ENCODE data around the gene RLN3.

RLN3 gene

DNA sequence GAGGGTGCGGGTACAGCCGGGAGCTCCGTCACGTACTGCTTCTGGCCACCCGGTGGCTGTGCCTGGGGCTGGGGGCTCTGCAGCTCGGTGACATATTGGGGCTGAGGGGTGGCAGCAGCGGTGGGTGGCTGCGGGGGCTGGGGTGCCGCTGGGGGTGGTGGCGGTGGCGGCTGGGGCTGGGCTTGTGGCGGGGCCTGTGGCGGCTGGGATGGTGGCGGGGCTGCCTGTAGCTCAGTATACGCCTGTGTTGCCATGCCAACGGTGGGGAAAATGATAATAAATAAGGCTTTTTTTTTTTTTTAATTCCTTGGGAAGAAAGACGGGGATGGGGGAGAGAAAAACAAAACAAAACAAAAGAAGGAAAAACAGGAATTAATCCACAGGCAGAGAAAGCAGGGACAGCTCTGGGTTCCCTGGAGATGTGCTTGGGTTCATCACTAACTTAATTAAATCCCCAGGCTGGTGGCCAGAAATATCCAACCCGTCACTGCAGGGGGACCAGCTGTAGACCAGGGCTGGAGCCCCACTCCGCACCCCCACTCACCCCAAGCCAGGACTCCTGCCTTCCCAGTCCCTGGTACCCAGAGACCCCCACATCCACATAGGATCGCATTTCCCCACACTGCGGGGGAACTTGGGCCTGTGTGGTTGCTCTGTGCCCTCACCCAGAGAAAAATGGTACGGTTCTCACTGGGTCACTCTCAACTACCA, 34.2 kb upstream of the RLN3 start:
- DNase-seq (ENCODE audit: insufficient read length, low spot score) (no peak), FAIRE-seq (no peak)

GRCh38 chr19:13995017-13995728, 32.8 kb upstream of the RLN3 start:
- no peak for FAIRE-seq
- no peak for DNase-seq (ENCODE audit: insufficient read length, low spot score)

- no peak for DNase-seq (ENCODE audit: insufficient read length, low spot score)
- FAIRE-seq: no peak
These were observed 31.8 kb upstream of the RLN3 start for GRCh38 chr19:13995878-13996765.

DNA sequence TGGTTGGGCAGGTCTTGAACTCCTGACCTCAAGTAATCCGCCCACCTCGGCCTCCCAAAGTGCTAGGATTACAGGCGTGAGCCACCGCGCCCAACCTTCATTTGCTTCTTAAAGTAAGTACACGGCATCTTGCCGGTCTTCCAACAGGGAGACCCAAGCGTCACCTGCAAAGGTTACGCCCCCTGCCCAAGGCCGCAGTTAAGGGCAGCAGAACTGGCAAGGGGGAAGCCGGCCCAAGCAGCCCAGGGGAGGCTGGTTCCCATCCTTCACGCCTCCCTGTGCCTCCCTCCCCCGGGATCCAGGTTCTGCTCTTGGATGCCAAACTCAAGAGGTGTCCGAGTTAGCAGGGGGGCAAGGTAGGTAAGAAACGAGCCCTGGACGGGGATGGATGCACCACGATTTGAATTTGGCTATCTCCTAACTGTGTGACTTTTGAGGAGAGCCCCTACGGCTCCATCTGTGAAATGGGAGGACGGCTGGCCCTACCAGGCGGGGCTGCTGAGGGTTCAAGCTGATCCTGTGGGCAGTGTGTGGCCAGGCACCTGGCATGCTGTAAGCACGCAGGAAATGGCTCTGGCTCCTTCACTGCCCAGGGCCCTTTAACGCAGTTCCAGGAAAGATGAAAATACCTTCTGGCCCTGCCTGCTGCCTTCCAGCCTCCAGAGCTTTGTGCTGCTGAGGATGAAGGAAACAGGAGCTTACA, 30.9 kb upstream of the RLN3 start:
- no peak for FAIRE-seq
- no peak for DNase-seq (ENCODE audit: insufficient read length, low spot score)

DNA sequence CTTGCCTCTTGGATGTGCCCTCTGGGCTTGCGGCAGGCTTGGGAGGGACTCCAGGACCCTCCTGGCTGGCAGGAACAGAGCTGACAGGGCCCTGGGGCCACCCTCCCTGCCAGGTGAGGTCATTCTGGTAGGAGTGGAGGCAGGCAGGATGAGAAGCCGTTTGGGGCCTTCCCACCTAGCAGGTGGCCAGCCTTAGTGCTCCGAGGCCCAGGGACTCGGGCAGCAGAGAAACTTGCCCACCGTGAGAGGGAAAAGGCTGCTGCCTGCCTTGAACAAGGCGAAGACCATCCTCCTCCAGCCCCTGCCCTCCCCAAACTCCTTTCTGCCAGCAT, 30.4 kb upstream of the RLN3 start:
- DNase-seq (ENCODE audit: insufficient read length, low spot score) (no peak), FAIRE-seq (no peak)

GRCh38 chr19:13998426-13998825, 29.5 kb upstream of the RLN3 start:
- FAIRE-seq: no peak
- no peak for DNase-seq (ENCODE audit: insufficient read length, low spot score)

DNA sequence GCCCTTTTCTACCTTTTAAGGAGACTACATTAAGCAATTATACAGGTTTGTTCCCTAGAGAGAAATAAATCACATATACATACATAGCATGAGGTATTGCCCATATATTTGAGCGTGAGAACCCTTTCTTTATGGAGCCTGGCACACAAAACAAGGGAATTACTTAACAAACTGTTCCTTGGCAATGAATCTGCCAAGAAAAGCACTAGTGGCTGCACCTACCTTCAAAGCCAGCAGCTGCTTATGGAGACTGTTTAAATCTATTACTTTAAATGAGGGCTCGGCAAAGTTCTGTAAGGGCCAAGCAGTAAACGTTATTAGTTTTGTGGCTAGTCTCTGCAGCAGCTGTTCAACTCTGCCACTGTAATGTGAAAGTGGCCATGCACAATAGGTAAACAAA, 28.9 kb upstream of the RLN3 start:
- no peak for FAIRE-seq
- DNase-seq (ENCODE audit: insufficient read length, low spot score): no peak

DNA sequence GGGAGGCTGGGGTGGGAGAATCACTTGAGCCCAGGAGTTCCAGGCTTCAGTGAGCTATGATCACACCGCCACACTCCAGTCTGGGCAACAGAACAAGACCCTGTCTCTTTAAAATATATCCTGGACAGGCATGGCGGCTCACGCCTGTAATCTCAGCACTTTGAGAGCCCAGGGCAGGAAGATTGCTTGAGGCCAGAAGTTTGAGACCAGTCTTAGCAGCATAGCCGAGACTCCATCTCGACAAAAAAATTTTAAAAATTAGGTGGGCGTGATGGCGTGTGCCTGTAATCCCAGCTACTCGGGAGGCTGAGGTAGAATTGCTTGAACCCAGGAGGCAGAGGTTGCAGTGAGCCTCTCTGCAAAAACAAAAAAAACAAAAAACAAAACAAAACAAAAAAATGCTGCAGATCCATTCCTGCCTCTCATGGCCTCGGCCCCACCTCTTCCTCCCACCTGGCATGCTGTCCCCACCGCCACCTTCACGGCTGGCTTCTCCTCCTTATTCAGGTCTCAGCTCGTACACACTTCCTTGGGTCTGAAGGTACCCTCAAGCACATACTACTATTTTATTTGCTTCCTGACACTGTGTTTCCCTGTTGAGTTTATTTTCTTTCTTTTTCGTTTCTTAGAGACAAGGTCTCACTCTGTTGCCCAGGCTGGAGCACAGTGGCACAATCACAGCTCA, 27.1 kb upstream of the RLN3 start:
- DNase-seq (ENCODE audit: insufficient read length, low spot score): no peak
- FAIRE-seq: no peak

- no peak for DNase-seq (ENCODE audit: insufficient read length, low spot score)
- no peak for FAIRE-seq
These were observed 25.2 kb upstream of the RLN3 start for GRCh38 chr19:14002571-14003250.

GRCh38 chr19:14003251-14004055, 24.5 kb upstream of the RLN3 start:
- DNase-seq (ENCODE audit: insufficient read length, low spot score): no peak
- no peak for FAIRE-seq

- FAIRE-seq: no peak
- DNase-seq (ENCODE audit: insufficient read length, low spot score): no peak
These were observed 23.2 kb upstream of the RLN3 start for GRCh38 chr19:14004619-14005348.

DNA sequence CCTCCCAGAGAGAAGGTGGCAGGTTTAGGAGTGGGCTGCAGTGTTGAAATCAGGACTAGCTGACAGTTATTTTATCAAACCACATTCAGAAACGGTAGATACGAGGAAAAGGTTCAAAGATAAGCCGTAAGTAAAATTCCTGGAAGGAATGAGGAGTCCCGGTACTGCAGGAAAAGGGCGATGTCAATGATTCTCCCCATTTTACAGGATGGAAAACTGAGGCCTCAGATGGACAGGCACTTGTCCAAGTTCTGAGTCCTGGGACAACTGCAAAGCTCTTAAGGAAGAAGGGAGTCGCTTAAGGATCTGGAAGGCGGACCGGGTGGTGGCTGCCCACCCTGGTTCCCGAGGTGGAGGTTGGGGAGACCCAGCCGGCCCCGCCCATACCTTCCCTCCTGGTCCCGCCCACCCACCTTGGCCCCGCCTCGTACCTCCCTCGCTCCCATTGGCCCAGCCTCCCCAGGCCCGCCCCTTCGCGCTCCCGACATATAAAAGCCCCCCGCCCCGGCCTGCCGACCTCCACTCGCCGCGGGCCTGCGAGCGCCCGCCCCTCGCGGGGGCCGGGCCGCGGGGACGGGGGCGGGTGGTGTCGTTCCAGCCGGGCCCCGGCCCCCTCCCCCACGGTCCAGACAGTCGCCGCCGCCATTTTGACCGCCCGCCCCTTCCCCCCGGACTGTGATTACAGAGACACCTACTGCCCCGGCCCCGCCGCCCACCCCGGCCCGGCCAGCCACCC, 22.4 kb upstream of the RLN3 start:
- FAIRE-seq (no peak), DNase-seq (ENCODE audit: insufficient read length, low spot score) (peak; percentile 66)

GRCh38 chr19:14006085-14006765, 21.7 kb upstream of the RLN3 start, which contains the start of gene RFX1:
Gene RFX1, minus strand, starts transcription at chr19:14006320. Its CDS starts 12,477 bp downstream, at chr19:13993843.
- FAIRE-seq (peak; percentile 93), DNase-seq (ENCODE audit: insufficient read length, low spot score) (peak; percentile 99)

GRCh38 chr19:14006766-14007562, 21.0 kb upstream of the RLN3 start:
- DNase-seq (ENCODE audit: insufficient read length, low spot score): peak; percentile 83
- no peak for FAIRE-seq

- DNase-seq (ENCODE audit: insufficient read length, low spot score): no peak
- FAIRE-seq: no peak
These were observed 15.5 kb upstream of the RLN3 start for GRCh38 chr19:14012378-14012915.

- FAIRE-seq (no peak), DNase-seq (ENCODE audit: insufficient read length, low spot score) (no peak)
These were observed 12.4 kb upstream of the RLN3 start for GRCh38 chr19:14015524-14016035.

Measured in HTR-8/SVneo (cell line).